ENCODE measurements around the gene A1BG.

GRCh38 chr19:58349590-58349989 lies 3.7 kb downstream of the A1BG start:
- TF ChIP-seq, protein P1, sequence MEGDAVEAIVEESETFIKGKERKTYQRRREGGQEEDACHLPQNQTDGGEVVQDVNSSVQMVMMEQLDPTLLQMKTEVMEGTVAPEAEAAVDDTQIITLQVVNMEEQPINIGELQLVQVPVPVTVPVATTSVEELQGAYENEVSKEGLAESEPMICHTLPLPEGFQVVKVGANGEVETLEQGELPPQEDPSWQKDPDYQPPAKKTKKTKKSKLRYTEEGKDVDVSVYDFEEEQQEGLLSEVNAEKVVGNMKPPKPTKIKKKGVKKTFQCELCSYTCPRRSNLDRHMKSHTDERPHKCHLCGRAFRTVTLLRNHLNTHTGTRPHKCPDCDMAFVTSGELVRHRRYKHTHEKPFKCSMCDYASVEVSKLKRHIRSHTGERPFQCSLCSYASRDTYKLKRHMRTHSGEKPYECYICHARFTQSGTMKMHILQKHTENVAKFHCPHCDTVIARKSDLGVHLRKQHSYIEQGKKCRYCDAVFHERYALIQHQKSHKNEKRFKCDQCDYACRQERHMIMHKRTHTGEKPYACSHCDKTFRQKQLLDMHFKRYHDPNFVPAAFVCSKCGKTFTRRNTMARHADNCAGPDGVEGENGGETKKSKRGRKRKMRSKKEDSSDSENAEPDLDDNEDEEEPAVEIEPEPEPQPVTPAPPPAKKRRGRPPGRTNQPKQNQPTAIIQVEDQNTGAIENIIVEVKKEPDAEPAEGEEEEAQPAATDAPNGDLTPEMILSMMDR (IDR thresholded peaks at IDR 0.05) = no peak
- no peak for TF ChIP-seq EZH2phosphoT487 (IDR thresholded peaks at IDR 0.05)

Measured in neural progenitor cell (in vitro differentiated cells).